Bladder microvascular endothelial cell (primary cell): ENCODE measurements around the gene NELFE. TPM values are rescaled to one million over a fixed set of nuclear protein-coding genes. Genes with fewer than 3 reads are reported as not detected.

Experiments
- total RNA-seq: library from RNA; depleted of rRNA; stranded (reverse); fragments of >200 nt; gene quantifications from 2 replicates; pipeline ENCODE4 v1.2.3, GENCODE V29; 2014

The NELFE gene
- total RNA-seq = 76.4 and 90.9 TPM in 2 replicates

GRCh38 chr6:31958741-31959739 is at the start of gene NELFE, which contains the start of gene SKIC2:
TSS of gene NELFE (minus strand) at chr6:31958971. CDS start at chr6:31958446, 525 bp downstream.
TSS of gene SKIC2 (plus strand) at chr6:31959175. CDS start at chr6:31959193, 18 bp downstream.

GRCh38 chr6:31981744-31982143 is 23.0 kb upstream of the NELFE start, which contains the start of gene C4A:
TSS of gene C4A (plus strand) at chr6:31982057. CDS start at chr6:31982108, 51 bp downstream.

GRCh38 chr6:31971993-31972708 is 13.4 kb upstream of the NELFE start, which contains the start of gene DXO:
TSS of gene DXO (minus strand) at chr6:31972138. CDS start at chr6:31971675, 463 bp downstream.

GRCh38 chr6:31945507-31946369 is 13.0 kb downstream of the NELFE start, which contains the start of gene CFB:
TSS of gene CFB (plus strand) at chr6:31946095. CDS start at chr6:31946222, 127 bp downstream.

GRCh38 chr6:31927242-31927862 is 31.4 kb downstream of the NELFE start, which contains the start of gene C2:
TSS of gene C2 (plus strand) at chr6:31927717. CDS start at chr6:31927753, 36 bp downstream.

Other genes starting within 250 kb of the NELFE start
- gene LY6G6D, start 243.6 kb downstream of the NELFE start, total RNA-seq = not detected in 2 replicates
- gene LY6G6C, start 237.2 kb downstream of the NELFE start, total RNA-seq = not detected in 2 replicates
- not detected in 2 replicates for gene MPIG6B, start 235.6 kb downstream of the NELFE start, total RNA-seq
- 86.0 and 129 TPM in 2 replicates for gene DDAH2, start 229.7 kb downstream of the NELFE start, total RNA-seq
- 347 and 730 TPM in 2 replicates for gene CLIC1, start 222.4 kb downstream of the NELFE start, total RNA-seq
- 4.9 and 5.8 TPM in 2 replicates for gene MSH5, start 219.0 kb downstream of the NELFE start, total RNA-seq
- 1.3 and 2.9 TPM in 2 replicates for gene SAPCD1, start 196.3 kb downstream of the NELFE start, total RNA-seq
- gene VWA7, start 181.6 kb downstream of the NELFE start, total RNA-seq = 0.32 and 0.38 TPM in 2 replicates
- 40.8 and 104 TPM in 2 replicates for gene VARS1, start 163.2 kb downstream of the NELFE start, total RNA-seq
- gene LSM2, start 152.0 kb downstream of the NELFE start, total RNA-seq = 24.1 and 37.2 TPM in 2 replicates
- 0.81 and 1.8 TPM in 2 replicates for gene HSPA1L, start 143.7 kb downstream of the NELFE start, total RNA-seq
- gene HSPA1A, start 143.4 kb downstream of the NELFE start, total RNA-seq = 98.4 and 221 TPM in 2 replicates
- gene HSPA1B, start 131.2 kb downstream of the NELFE start, total RNA-seq = 64.1 and 91.7 TPM in 2 replicates
- 52.0 and 59.4 TPM in 2 replicates for gene NEU1, start 96.2 kb downstream of the NELFE start, total RNA-seq
- gene SLC44A4, start 80.0 kb downstream of the NELFE start, total RNA-seq = 0.06 and 0.49 TPM in 2 replicates
- gene EHMT2, start 61.3 kb downstream of the NELFE start, total RNA-seq = 28.7 and 52.4 TPM in 2 replicates
- 1.1 and 5.7 TPM in 2 replicates for gene ZBTB12, start 56.9 kb downstream of the NELFE start, total RNA-seq
- gene C2, start 31.3 kb downstream of the NELFE start, total RNA-seq = not detected in 2 replicates
- 0.97 and 2.5 TPM in 2 replicates for gene CFB, start 12.9 kb downstream of the NELFE start, total RNA-seq
- gene SKIC2, start 204 bp upstream of the NELFE start, total RNA-seq = 32.7 and 40.9 TPM in 2 replicates
- gene DXO, start 13.2 kb upstream of the NELFE start, total RNA-seq = 7.3 and 11.4 TPM in 2 replicates
- 1.5 and 3.1 TPM in 2 replicates for gene C4A, start 23.1 kb upstream of the NELFE start, total RNA-seq
- 0.97 and 2.5 TPM in 2 replicates for gene C4B, start 55.8 kb upstream of the NELFE start, total RNA-seq
- gene CYP21A2, start 79.4 kb upstream of the NELFE start, total RNA-seq = not detected in 2 replicates
- 0.49 and 6.1 TPM in 2 replicates for gene TNXB, start 150.4 kb upstream of the NELFE start, total RNA-seq
- gene ATF6B, start 169.3 kb upstream of the NELFE start, total RNA-seq = 13.1 and 22.2 TPM in 2 replicates
- 4.6 and 7.3 TPM in 2 replicates for gene FKBPL, start 171.3 kb upstream of the NELFE start, total RNA-seq
- not detected in 2 replicates for gene PRRT1, start 193.0 kb upstream of the NELFE start, total RNA-seq
- gene PPT2, start 195.2 kb upstream of the NELFE start, total RNA-seq = 30.9 and 89.9 TPM in 2 replicates
- gene EGFL8, start 205.6 kb upstream of the NELFE start, total RNA-seq = 0.81 and 2.0 TPM in 2 replicates
- gene AGPAT1, start 217.1 kb upstream of the NELFE start, total RNA-seq = 5.3 and 16.7 TPM in 2 replicates
- gene RNF5, start 219.4 kb upstream of the NELFE start, total RNA-seq = 33.4 and 34.2 TPM in 2 replicates
- gene AGER, start 225.3 kb upstream of the NELFE start, total RNA-seq = 0.44 and 0.81 TPM in 2 replicates
- gene PBX2, start 231.2 kb upstream of the NELFE start, total RNA-seq = 27.8 and 56.5 TPM in 2 replicates
- 3.2 and 4.2 TPM in 2 replicates for gene GPSM3, start 233.7 kb upstream of the NELFE start, total RNA-seq